ENCODE results near the gene SLC7A1. TPM values are rescaled to one million over a fixed set of nuclear protein-coding genes. Genes with fewer than 3 reads are reported as not detected.

The SLC7A1 gene
- total and polyA plus RNA-seq, 2 of the 8 experiments (the other 6 are each of a cell fraction or from before 2014, with no cell fraction given): 26.8 to 114 TPM

DNA sequence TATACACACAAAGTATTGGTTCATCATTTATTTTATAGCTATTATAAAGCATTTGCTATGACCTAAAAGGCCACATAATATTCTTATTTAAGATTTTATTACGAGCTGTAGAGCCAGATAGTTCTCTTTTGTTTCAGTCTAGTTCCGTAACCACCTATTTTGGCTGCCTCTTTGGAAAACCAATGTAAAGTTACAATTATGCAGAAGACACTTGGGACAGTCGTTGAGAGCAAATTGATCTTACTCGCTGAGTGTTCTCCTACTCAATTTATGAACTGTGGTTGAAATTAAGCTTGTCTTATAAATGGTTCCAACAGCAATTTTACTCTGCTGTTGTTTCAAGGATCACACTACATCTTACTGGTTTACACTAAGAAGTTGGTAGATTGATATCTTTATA is 122.3 kb downstream of the SLC7A1 start:
- Histone ChIP-seq H4K20me1 (replicated peaks in 1 of 2; ENCODE audit: control insufficient read depth in 1 of 2, insufficient read depth in 2 of 2, low read length in 2 of 2) (no peaks in the 10 kb centered on the region), H3K18ac (ENCODE audit: extremely low read depth, low read length) (no peak overlapping the region), H4K5ac (ENCODE audit: insufficient read length, low read depth, low read length) (no peak overlapping the region), H3K4me2 (ENCODE audit: insufficient read depth in 1 of 2, low read depth in 2 of 2, low read length in 2 of 2) (no peak overlapping the region), H4K8ac (ENCODE audit: extremely low read depth, insufficient read depth, low read length) (no peak overlapping the region), H2AFZ (ENCODE audit: low read length) (no peak overlapping the region), H3K23ac (ENCODE audit: insufficient read length) (no peak overlapping the region), H3K9me3 (ENCODE audit: insufficient read depth in 2 of 2, low read depth in 1 of 2, low read length in 1 of 2) (no peaks in the 10 kb centered on the region), H3K14ac (ENCODE audit: insufficient read length) (no peak overlapping the region), H3K36me3 (ENCODE audit: control insufficient read depth in 2 of 4, insufficient read depth in 4 of 4, low read length in 3 of 4) (no peaks in the 10 kb centered on the region), H2AK5ac (ENCODE audit: low read depth, low read length) (no peak overlapping the region), H3K4me3 (ENCODE audit: extremely low read depth in 1 of 4, insufficient read depth in 2 of 4, low read depth in 3 of 4, low read length in 4 of 4) (no peak overlapping the region), H2BK15ac (ENCODE audit: low read length) (no peak overlapping the region), H2BK120ac (replicated peaks; ENCODE audit: low read depth, low read length) (no peak overlapping the region), H3K79me1 (ENCODE audit: low read depth, low read length) (no peaks in the 10 kb centered on the region), H3K23me2 (ENCODE audit: low read depth, low read length) (no peaks in the 10 kb centered on the region), H4K91ac (replicated peaks; ENCODE audit: insufficient read length, low read length) (no peak overlapping the region), H3K27ac (ENCODE audit: low read depth, low read length) (no peak overlapping the region), H2BK5ac (ENCODE audit: low read depth, low read length) (no peak overlapping the region), H3K79me2 (ENCODE audit: control insufficient read depth in 1 of 2, insufficient read depth in 2 of 2, low read length in 2 of 2) (no peaks in the 10 kb centered on the region), H2BK12ac (ENCODE audit: low read depth, low read length) (no peak overlapping the region), H2BK20ac (ENCODE audit: low read length) (no peak overlapping the region), H3K27me3 (replicated peaks in 1 of 4; ENCODE audit: control insufficient read depth in 3 of 4, extremely low read depth in 1 of 4, insufficient read depth in 3 of 4, low read length in 3 of 4) (no peaks in the 10 kb centered on the region), H3K9ac (replicated peaks in 1 of 4; ENCODE audit: extremely low read depth in 1 of 4, low read depth in 3 of 4, low read length in 3 of 4) (no peak overlapping the region), H3K4me1 (replicated peaks in 1 of 4; ENCODE audit: control insufficient read depth in 3 of 4, insufficient read depth in 4 of 4, low read length in 3 of 4) (no peaks in the 10 kb centered on the region), H3K4ac (replicated peaks; ENCODE audit: insufficient read length, low read depth, low read length) (no peak overlapping the region), H3K56ac (replicated peaks; ENCODE audit: insufficient read length, low read depth, low read length) (no peak overlapping the region)
- CTCF ChIA-PET (ENCODE audit: partially characterized antibody): interaction anchor here (0.5 to 4.0 kb wide), 15 partner anchors 8 to 642 kb away, joined by 3 to 25 read pairs (median 4); no protein-coding TSS in a partner anchor
- WGBS, 2 experiments (ENCODE audit: extremely low coverage in 1 of 2, insufficient coverage in 1 of 2, insufficient read length in 1 of 2, insufficient replicate concordance in 2 of 2, low coverage in 1 of 2, low lambda C conversion rate in 2 of 2, missing lambda C conversion rate in 1 of 2): 84% methylated on average over 4 of the region's 4 CpGs; no CpG with 5 or more reads in 1 of the 2 experiments
- DNase-seq (ENCODE audit: low read depth in 1 of 2, low spot score in 2 of 2) (no peak), FAIRE-seq (no peak)
- POLR2A ChIA-PET (ENCODE audit: partially characterized antibody): no interaction called here
- no peak for TF ChIP-seq GABPA (IDR thresholded peaks at IDR 0.05; ENCODE audit: borderline replicate concordance, insufficient read depth, low read length)
- TF ChIP-seq SP2 (IDR thresholded peaks at IDR 0.05; ENCODE audit: low read length): no peak
- no peak for TF ChIP-seq POLR2AphosphoS5 (IDR thresholded peaks at IDR 0.05; ENCODE audit: low read depth, low read length)

All from H1 (cell line).